GM12878 (cell line): ENCODE measurements around the gene ZNF473. TPM values are rescaled to one million over a fixed set of nuclear protein-coding genes. Genes with fewer than 3 reads are reported as not detected.

Experiments used
- ASH2L ChIP-seq: fragments of 300-600, 200-600 bp; sonication (generic); IDR thresholded peaks from 2 replicates; pipeline ENCODE4 v1.6.1; 2017; ENCODE audit warnings: low read depth, mild to moderate bottlenecking, borderline replicate concordance
- BMI1 ChIP-seq: fragments of 450-650 bp; IDR thresholded peaks from 2 replicates; pipeline ENCODE4 v1.6.1; 2016; ENCODE audit warnings: mild to moderate bottlenecking, moderate library complexity, borderline replicate concordance
- GABPA ChIP-seq: IDR thresholded peaks from 2 replicates; pipeline ENCODE4 v1.6.1; 2014; ENCODE audit warnings: antibody characterized with exemption, low read depth, mild to moderate bottlenecking, inconsistent platforms
- POLR2A ChIP-seq: IDR thresholded peaks from 2 replicates; pipeline ENCODE4 v1.6.1; 2011; ENCODE audit warnings: low read depth, mild to moderate bottlenecking, low read length
- RB1 ChIP-seq: fragments of 450-650 bp; formaldehyde crosslinking; IDR thresholded peaks from 2 replicates; pipeline ENCODE4 v1.6.1; 2017; ENCODE audit warnings: mild to moderate bottlenecking, borderline replicate concordance
- RELA ChIP-seq: fragments of 450-650 bp; IDR thresholded peaks from 2 replicates; pipeline ENCODE4 v1.8.0; 2014; ENCODE audit warnings: borderline replicate concordance; ENCODE audit not compliant: partially characterized antibody
- STAT1 ChIP-seq: fragments of 450-650 bp; conservative IDR thresholded peaks from 2 replicates; pipeline ENCODE4 v1.6.1; 2014; ENCODE audit warnings: antibody characterized with exemption, mild to moderate bottlenecking
- polyA plus RNA-seq, 11 experiments: library from polyadenylated mRNA; depleted of rRNA in 4 of 11; unstranded in 6 of 11; stranded (reverse) in 5 of 11; fragments of >200 nt; fragmentation: Nextera tagmentation in 4 of 11; fragmentation: Illumina TruSeq in 1 of 11; extraction: Ambion mirVana in 4 of 11; extraction: Trizol in 1 of 11; gene quantifications; 1 replicate in 1 of 11; 2 replicates in 10 of 11; pipeline versions ENCODE4 v1.2.1 to v1.2.3, GENCODE V29; 2011 to 2016; ENCODE audit warnings: inconsistent platforms in 2 of 11, missing spikeins in 2 of 11, low read depth in 1 of 11
- total RNA-seq, 4 experiments: library from RNA; depleted of rRNA in 3 of 4; stranded (reverse); fragments of >200 nt in 3 of 4; fragmentation: Illumina TruSeq in 1 of 4; extraction: Trizol in 1 of 4; gene quantifications; 2 replicates each; pipeline versions ENCODE4 v1.2.1 to v1.2.3, GENCODE V29; 2013 to 2021
- TF ChIP-seq, protein P1 (sequence below): fragments of 450-650 bp; IDR thresholded peaks from 2 replicates; pipeline ENCODE4 v1.6.1; 2017; ENCODE audit warnings: mild to moderate bottlenecking
- TF ChIP-seq, protein P2 (sequence below): fragments of 450-650 bp; IDR thresholded peaks from 2 replicates; pipeline ENCODE4 v1.6.1; 2017; ENCODE audit warnings: antibody characterized with exemption, mild to moderate bottlenecking, moderate library complexity
- TF ChIP-seq, protein P3 (sequence below): IDR thresholded peaks from 2 replicates; pipeline ENCODE4 v1.6.1; 2011; ENCODE audit warnings: borderline replicate concordance, low read depth, mild to moderate bottlenecking, moderate library complexity, mixed read lengths, low read length; ENCODE audit not compliant: insufficient read depth; ENCODE audit errors: extremely low read length

The ZNF473 gene
- total and polyA plus RNA-seq, 10 of the 15 experiments (the other 5 are each of a cell fraction or from before 2014, with no cell fraction given) = 2.3 to 14.9 (median 6.3) TPM

DNA sequence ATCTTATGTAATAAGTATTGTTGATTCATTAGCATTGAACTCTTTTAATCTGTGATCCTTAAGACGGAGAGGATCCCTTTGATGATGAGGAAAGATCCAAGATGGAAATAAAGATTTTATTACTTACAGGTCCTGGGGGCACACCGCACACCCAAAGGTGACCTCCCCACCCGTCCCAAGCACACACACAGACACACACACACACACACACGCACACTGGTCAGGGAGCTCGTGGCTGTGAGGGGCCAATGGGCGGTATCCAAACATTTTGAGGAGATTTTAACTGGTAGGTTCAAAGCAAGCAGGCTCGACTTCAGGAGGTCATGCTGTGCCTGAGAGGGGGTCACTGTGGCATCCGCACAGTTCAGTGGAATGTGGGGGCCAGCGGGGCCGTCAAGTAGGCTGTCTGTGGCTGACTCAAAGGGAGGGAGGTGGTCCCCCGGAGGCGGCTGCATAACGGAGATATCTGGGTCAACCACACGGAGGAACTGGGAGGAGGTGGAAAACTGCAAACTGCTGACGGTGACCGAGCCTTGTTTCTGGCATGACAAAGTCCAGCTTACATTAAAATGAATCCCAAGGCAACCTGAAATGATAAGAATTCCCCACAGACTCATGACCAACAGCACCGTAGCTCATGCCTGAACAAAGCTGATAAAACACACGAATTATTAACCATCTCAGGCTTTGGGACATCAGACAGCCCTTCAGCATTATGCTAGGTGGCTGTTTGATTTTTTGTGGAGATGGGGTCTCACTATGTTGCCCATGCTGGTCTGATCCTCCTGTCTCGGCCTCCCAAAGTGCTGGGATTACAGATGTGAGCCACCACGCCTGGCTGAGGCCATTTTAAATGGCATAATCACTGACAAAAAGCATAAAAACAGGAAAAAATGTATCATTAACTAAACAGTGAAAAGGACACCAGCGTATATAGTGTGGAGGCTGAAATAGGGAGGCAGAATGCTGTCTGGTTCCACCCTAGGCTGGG, 43.9 kb upstream of the ZNF473 start (continued):
- TF ChIP-seq, protein P1, sequence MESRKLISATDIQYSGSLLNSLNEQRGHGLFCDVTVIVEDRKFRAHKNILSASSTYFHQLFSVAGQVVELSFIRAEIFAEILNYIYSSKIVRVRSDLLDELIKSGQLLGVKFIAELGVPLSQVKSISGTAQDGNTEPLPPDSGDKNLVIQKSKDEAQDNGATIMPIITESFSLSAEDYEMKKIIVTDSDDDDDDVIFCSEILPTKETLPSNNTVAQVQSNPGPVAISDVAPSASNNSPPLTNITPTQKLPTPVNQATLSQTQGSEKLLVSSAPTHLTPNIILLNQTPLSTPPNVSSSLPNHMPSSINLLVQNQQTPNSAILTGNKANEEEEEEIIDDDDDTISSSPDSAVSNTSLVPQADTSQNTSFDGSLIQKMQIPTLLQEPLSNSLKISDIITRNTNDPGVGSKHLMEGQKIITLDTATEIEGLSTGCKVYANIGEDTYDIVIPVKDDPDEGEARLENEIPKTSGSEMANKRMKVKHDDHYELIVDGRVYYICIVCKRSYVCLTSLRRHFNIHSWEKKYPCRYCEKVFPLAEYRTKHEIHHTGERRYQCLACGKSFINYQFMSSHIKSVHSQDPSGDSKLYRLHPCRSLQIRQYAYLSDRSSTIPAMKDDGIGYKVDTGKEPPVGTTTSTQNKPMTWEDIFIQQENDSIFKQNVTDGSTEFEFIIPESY = no peak
- TF ChIP-seq, protein P2, sequence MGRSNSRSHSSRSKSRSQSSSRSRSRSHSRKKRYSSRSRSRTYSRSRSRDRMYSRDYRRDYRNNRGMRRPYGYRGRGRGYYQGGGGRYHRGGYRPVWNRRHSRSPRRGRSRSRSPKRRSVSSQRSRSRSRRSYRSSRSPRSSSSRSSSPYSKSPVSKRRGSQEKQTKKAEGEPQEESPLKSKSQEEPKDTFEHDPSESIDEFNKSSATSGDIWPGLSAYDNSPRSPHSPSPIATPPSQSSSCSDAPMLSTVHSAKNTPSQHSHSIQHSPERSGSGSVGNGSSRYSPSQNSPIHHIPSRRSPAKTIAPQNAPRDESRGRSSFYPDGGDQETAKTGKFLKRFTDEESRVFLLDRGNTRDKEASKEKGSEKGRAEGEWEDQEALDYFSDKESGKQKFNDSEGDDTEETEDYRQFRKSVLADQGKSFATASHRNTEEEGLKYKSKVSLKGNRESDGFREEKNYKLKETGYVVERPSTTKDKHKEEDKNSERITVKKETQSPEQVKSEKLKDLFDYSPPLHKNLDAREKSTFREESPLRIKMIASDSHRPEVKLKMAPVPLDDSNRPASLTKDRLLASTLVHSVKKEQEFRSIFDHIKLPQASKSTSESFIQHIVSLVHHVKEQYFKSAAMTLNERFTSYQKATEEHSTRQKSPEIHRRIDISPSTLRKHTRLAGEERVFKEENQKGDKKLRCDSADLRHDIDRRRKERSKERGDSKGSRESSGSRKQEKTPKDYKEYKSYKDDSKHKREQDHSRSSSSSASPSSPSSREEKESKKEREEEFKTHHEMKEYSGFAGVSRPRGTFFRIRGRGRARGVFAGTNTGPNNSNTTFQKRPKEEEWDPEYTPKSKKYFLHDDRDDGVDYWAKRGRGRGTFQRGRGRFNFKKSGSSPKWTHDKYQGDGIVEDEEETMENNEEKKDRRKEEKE = no peak
- TF ChIP-seq, protein P3, sequence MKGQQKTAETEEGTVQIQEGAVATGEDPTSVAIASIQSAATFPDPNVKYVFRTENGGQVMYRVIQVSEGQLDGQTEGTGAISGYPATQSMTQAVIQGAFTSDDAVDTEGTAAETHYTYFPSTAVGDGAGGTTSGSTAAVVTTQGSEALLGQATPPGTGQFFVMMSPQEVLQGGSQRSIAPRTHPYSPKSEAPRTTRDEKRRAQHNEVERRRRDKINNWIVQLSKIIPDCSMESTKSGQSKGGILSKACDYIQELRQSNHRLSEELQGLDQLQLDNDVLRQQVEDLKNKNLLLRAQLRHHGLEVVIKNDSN = no peak
- TF ChIP-seq RB1 = no peak
- no peak for TF ChIP-seq POLR2A
- no peak for TF ChIP-seq BMI1
- no peak for TF ChIP-seq STAT1
- TF ChIP-seq ASH2L = no peak
- no peak for TF ChIP-seq GABPA
- no peak for TF ChIP-seq RELA
